A673 (cell line): ENCODE results near the gene PTRH1.

ENCODE experiments used
- CTCF ChIP-seq: fragments of 300-800, 200-600 bp; sonication (generic); conservative IDR thresholded peaks from 2 replicates; pipeline ENCODE4 v1.5.1; 2017; ENCODE audit warnings: low read depth, mild to moderate bottlenecking, antibody characterized with exemption, low read length, moderate library complexity, mixed read lengths
- EZH2 ChIP-seq: fragments of 200-600 bp; sonication (generic); IDR thresholded peaks from 2 replicates; pipeline ENCODE4 v1.6.1; 2017; ENCODE audit warnings: borderline replicate concordance, low read depth, mild to moderate bottlenecking, mixed read lengths, antibody characterized with exemption, low read length; ENCODE audit not compliant: poor library complexity, severe bottlenecking

- TF ChIP-seq CTCF (no peak), EZH2 (no peak)
Observed at GRCh38 chr9:127735530-127736185, 20.2 kb upstream of the PTRH1 start.
